ENCODE results near the gene ZNF521.
"Not testable (repeated sequence)": the region's sequence is repeated elsewhere in the genome, so short reads cannot be mapped to it uniquely, and the experiment has no call there.

ZNF521 gene

DNA sequence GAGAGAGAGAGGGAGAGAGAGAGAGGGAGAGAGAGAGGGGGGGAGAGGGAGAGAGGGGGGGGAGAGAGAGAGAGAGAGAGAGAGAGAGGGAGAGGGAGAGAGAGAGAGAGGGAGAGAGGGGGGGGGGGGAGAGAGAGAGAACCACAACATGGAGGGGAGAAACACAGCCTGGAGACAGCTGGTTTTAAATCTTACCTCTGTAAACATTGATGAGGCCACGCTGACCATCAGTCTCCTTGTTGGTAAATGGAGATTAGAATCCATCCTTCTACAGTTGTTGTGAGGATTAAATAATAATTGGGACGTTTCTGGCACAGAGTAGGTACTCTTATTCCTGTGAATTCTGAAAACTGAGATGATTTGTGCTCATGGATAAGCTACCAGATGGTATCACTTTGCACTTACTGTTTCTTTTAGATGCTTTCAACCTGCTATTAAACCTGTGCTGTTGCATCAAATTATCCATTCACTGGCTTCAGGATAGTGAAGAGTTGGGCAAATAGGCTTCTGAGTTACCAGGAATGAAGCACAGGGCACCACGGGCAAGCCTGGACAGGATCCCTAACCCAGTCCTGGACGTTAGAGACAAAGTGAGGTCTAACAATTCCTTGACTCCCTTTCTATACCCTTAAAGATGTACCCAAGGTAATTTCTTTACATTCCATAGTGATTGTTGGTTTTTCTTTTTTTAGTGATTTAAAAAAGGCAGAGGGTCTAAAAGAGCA is 318.1 kb downstream of the ZNF521 start:
- intact Hi-C loops (cut with DNase I): no loop called here
- DNase-seq: no peak

DNA sequence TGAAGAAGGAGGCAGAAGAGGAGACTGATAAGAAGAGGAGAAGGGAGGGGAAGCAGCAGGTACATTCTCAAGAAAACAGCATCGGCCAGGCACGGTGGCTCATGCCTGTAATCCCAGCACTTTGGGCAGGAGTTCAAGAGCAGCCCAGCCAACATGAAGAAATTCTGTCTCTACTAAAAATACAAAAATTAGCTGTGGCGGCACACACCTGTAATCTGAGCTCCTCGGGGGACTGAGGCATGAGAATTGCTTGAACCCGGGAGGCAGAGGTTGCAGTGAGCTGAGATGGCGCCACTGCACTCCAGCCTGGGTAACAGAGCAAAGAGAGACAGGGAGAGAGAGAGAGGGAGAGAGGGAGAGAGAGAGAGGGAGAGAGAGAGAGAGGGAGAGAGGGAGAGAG is 318.8 kb downstream of the ZNF521 start:
- intact Hi-C loops (cut with DNase I); DNase-seq: not testable (repeated sequence)

DNA sequence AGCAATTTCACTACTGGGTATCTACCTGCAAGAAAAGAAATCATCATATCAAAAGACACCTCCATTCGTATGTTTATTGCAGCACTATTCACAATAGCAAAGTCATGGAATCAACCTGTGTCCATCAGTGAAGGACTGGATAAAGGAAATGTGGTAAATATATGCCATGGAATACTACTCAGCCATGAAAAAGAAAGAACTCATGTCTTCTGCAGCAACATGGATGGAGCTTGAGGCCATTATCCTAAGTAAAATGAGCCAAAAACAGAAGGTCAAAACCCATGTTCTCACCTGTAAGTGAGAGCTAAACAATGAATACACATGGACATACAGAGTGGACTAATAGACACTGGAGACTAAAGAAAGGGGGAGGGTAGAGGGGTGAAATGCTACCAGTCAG is 322.2 kb downstream of the ZNF521 start:
- intact Hi-C loops (cut with DNase I): no loop called here

DNA sequence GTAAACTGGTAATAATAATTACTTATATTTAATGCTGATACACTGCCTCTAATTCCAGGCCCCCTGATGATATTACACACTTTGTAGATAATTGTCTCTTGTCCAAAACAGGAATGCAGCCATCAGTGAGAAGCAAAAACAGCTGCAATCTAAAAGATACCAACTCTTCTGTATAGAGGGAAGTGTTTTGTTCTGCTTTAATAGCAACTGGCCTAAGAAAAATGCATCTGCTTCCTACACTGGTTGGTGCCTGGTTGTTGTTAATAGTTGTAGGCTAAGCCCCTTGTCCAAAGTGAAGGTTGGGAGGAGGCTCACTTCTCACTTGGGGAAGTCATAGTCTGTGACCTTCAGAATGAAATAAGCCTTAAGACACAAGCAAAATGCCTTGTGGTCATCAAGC is 332.0 kb downstream of the ZNF521 start:
- DNase-seq: no peak
- intact Hi-C loops (cut with DNase I): no loop called here

More for the DNA sequence above, 322.2 kb downstream of the ZNF521 start:
- DNase-seq: no peak

DNA sequence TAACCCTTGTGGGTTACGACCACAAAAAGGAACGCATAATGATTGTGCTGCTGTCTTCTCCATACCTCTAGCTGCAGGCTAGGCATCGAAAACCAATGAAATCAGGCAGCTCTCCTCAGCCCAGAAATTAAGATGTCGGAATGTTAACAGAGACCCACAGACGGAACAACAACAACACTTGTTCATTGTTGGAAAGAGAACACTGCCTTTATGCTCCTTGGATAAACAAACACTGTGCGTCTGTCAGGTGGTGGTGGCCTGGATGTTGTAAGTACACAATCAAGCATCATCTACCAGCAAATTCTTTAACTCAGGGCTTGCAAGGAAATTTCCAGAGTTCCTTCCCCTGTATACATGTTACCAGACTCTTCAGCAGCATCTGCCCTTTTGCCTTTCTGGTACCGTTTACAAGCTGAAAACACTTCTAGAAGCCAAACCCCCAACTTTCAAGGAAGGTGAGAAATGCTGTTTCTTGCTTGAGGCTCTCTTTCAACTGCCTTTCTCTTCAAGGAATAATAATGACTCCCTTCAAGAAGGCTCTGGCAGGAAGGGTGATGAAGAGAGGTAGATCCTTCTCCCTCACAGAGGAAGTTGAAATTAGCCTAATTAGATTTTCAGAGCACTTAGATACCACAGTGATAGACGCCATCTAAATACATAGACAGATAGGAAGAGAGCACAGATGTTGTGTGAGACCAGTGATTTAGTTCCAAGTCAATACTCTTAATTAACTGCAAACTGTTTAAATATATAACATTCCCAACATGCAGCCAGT is 332.7 kb downstream of the ZNF521 start:
- intact Hi-C loops (cut with DNase I): no loop called here
- DNase-seq: peak in 21 of 42 donors; percentile 9 to 63 (median 37)

DNA sequence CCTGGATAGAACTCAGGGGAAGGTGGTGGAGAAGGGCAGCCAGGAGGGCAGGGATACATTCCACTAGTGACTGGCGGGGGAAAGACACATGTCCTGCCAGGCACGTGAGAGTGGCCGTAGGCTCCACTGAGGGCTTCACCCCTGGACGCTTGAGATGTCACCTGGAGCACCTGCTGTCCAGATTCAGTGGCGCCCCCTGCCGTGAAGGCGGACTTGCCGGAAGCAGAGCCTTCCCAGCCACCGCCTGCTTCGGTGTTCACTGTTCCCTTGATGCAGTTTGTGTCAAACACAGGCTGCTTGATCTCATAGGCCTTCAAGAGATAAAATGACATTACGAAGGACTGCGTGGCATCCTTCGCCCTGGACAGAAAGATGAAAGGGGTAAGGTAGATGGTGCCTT is 335.3 kb downstream of the ZNF521 start:
- intact Hi-C loops (cut with DNase I): no loop called here

DNA sequence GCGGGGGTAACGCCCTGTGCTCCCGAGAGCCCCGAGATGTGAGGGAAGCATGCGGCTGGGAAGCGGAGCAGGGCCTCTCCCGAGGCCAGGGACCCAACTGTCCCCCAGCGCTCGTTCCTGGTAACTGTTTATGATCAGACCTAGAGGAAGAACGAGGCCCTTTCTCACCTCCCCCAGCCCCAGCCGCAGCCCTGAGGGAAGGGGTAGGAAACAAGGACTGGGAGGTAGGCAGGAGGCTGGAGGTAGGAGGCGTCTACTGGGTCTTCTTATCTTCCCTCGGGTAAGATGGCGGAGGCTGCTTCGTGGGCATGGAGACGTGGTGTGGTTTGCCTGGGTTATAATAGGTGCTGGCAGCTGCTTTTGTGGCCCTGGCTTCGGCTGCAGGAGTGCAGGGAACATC is 335.8 kb downstream of the ZNF521 start:
- intact Hi-C loops (cut with DNase I): no loop called here
- no peak for DNase-seq

More for the DNA sequence above, 335.3 kb downstream of the ZNF521 start:
- no peak for DNase-seq
